ENCODE data around the gene ATXN10. TPM values are rescaled to one million over a fixed set of nuclear protein-coding genes. Genes with fewer than 3 reads are reported as not detected.

ATXN10 gene
- total RNA-seq, 4 donors from 2014 or later: 110 to 145 (median 134) TPM

- WGBS, 2 donors: 74 to 80% methylated on average over 2 of the region's 2 CpGs
- intact Hi-C loops (cut with DNase I): no loop called here
- DNase-seq: no peak
- H3K27me3 ChIP-seq: no peaks in the 10 kb centered on the region
- H3K27ac ChIP-seq: no peak overlapping the region
- TF ChIP-seq CTCF (IDR thresholded peaks at IDR 0.05) (no peak), POLR2A (IDR thresholded peaks at IDR 0.05) (no peak)
- peaks cover 39 to 44% of the 10 kb centered on the region in 2 donors for H3K4me1 ChIP-seq
- no peaks in the 10 kb centered on the region for H3K36me3 ChIP-seq
- H3K4me3 ChIP-seq (replicated peaks in 1 of 3): no peak overlapping the region
- no peaks in the 10 kb centered on the region for H3K9me3 ChIP-seq
Observed at GRCh38 chr22:45683680-45684079, 12.0 kb downstream of the ATXN10 start.

- Histone ChIP-seq H3K36me3 (no peaks in the 10 kb centered on the region), H3K4me1 (peaks cover 44 to 49% of the 10 kb centered on the region in 2 donors), H3K9me3 (no peaks in the 10 kb centered on the region), H3K27me3 (no peaks in the 10 kb centered on the region), H3K4me3 (replicated peaks in 1 of 3) (no peak overlapping the region), H3K27ac (no peak overlapping the region)
- DNase-seq: no peak
- no peak for TF ChIP-seq POLR2A (IDR thresholded peaks at IDR 0.05)
- TF ChIP-seq CTCF (IDR thresholded peaks at IDR 0.05): no peak
- 83 to 86% methylated on average over 4 of the region's 4 CpGs for WGBS, 2 donors
- intact Hi-C loops (cut with DNase I): no loop called here
Observed at GRCh38 chr22:45684169-45684568, 12.5 kb downstream of the ATXN10 start.

GRCh38 chr22:45684752-45685574 lies 13.3 kb downstream of the ATXN10 start:
- H3K4me3 ChIP-seq (replicated peaks in 1 of 3): no peak overlapping the region
- no peaks in the 10 kb centered on the region for H3K9me3 ChIP-seq
- TF ChIP-seq CTCF (IDR thresholded peaks at IDR 0.05): no peak
- TF ChIP-seq POLR2A (IDR thresholded peaks at IDR 0.05): no peak
- DNase-seq: no peak
- peaks cover 51 to 56% of the 10 kb centered on the region in 2 donors for H3K4me1 ChIP-seq
- intact Hi-C loops (cut with DNase I): no loop called here
- 94 to 95% methylated on average over 5 of the region's 5 CpGs for WGBS, 2 donors
- H3K27ac ChIP-seq: no peak overlapping the region
- no peaks in the 10 kb centered on the region for H3K36me3 ChIP-seq
- no peaks in the 10 kb centered on the region for H3K27me3 ChIP-seq

- Histone ChIP-seq H3K4me1 (peaks cover 47 to 55% of the 10 kb centered on the region in 2 donors), H3K36me3 (no peaks in the 10 kb centered on the region), H3K4me3 (replicated peaks in 1 of 3) (no peak overlapping the region), H3K27me3 (no peaks in the 10 kb centered on the region), H3K27ac (no peak overlapping the region), H3K9me3 (no peaks in the 10 kb centered on the region)
- 77 to 82% methylated on average over 2 of the region's 2 CpGs for WGBS, 2 donors
- TF ChIP-seq CTCF (IDR thresholded peaks at IDR 0.05): no peak
- no peak for TF ChIP-seq POLR2A (IDR thresholded peaks at IDR 0.05)
- intact Hi-C loops (cut with DNase I): no loop called here
- no peak for DNase-seq
Observed at GRCh38 chr22:45686004-45686403, 14.4 kb downstream of the ATXN10 start.

GRCh38 chr22:45686836-45687235 lies 15.2 kb downstream of the ATXN10 start:
- DNase-seq: no peak
- 70 to 79% methylated on average over 5 of the region's 5 CpGs for WGBS, 2 donors
- no peak overlapping the region for H3K27ac ChIP-seq
- intact Hi-C loops (cut with DNase I): no loop called here
- no peaks in the 10 kb centered on the region for H3K36me3 ChIP-seq
- no peaks in the 10 kb centered on the region for H3K9me3 ChIP-seq
- H3K27me3 ChIP-seq: no peaks in the 10 kb centered on the region
- peaks cover 44 to 50% of the 10 kb centered on the region in 2 donors for H3K4me1 ChIP-seq
- TF ChIP-seq POLR2A (IDR thresholded peaks at IDR 0.05): no peak
- no peak for TF ChIP-seq CTCF (IDR thresholded peaks at IDR 0.05)
- no peak overlapping the region for H3K4me3 ChIP-seq (replicated peaks in 1 of 3)
